ENCODE results near the gene LHPP.

GRCh38 chr10:124551755-124552154 lies 90.1 kb downstream of the LHPP start:
- TF ChIP-seq CTCF (IDR thresholded peaks at IDR 0.05) (no peak), POLR2A (IDR thresholded peaks at IDR 0.05) (no peak)

All from Peyer's patch (tissue), 4 donors.